Breast epithelium (tissue), 3 donors: Measurements from ENCODE around the gene HPS3.

Experiments
- CTCF ChIP-seq, 3 donors: fragments of 450-650 bp; IDR thresholded peaks; one replicate each; pipeline ENCODE4 v1.5.1; 2016 to 2017; ENCODE audit warnings: antibody characterized with exemption in 3 of 3, mild to moderate bottlenecking in 3 of 3, moderate library complexity in 3 of 3
- POLR2A ChIP-seq: fragments of 450-650 bp; IDR thresholded peaks from one replicate; pipeline ENCODE4 v1.6.1; 2016; ENCODE audit warnings: antibody characterized with exemption, mild to moderate bottlenecking, moderate library complexity
- POLR2AphosphoS5 ChIP-seq, 3 donors: sonication (generic); formaldehyde crosslinking; IDR thresholded peaks; one replicate each; pipeline ENCODE4 v1.6.1; 2017; ENCODE audit warnings: antibody characterized with exemption in 3 of 3

- TF ChIP-seq POLR2A (peak; percentile 76), CTCF (IDR thresholded peaks at IDR 0.05) (no peak), POLR2AphosphoS5 (IDR thresholded peaks at IDR 0.05) (peak; percentile 71 to 85 (median 81))
Measured at GRCh38 chr3:149129326-149130205, at the start of gene HPS3.
